Mammary epithelial cell (primary cell): ENCODE measurements around the gene RBPJ.

Source experiments
- EZH2 ChIP-seq: IDR thresholded peaks from 2 replicates; pipeline ENCODE4 v1.6.1; 2012; ENCODE audit warnings: low read length, inconsistent platforms, borderline replicate concordance
- TF ChIP-seq, protein P1 (sequence below), 2 donors: IDR thresholded peaks in 1 of 2; conservative IDR thresholded peaks in 1 of 2; 2 replicates each; pipeline ENCODE4 v1.5.1; 2011 to 2012; ENCODE audit warnings: inconsistent platforms in 2 of 2, low read length in 2 of 2, mild to moderate bottlenecking in 2 of 2, control low read depth in 1 of 2, low read depth in 1 of 2; ENCODE audit not compliant: insufficient read depth in 1 of 2; ENCODE audit errors: extremely low read depth in 1 of 2

DNA sequence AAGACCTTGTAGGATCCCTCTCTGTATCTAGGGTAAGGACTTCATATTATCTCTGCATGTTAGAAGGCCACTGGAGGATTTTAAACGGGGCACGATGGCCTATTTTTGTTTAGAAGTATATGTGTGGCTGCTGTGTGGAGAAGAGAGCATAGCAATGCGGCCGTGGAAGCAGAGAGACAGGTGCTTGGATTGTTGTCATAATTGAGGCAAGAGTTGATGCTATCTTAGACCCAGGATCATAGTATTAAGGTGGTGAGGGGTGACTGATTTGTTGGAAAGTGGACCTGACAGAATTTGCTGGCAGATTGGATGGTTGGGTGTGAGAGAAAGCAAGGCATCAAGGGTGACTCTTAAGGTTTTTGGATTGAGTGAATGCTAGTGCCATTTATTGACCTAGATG is 106.1 kb downstream of the RBPJ start:
- TF ChIP-seq EZH2: no peak
- TF ChIP-seq, protein P1, sequence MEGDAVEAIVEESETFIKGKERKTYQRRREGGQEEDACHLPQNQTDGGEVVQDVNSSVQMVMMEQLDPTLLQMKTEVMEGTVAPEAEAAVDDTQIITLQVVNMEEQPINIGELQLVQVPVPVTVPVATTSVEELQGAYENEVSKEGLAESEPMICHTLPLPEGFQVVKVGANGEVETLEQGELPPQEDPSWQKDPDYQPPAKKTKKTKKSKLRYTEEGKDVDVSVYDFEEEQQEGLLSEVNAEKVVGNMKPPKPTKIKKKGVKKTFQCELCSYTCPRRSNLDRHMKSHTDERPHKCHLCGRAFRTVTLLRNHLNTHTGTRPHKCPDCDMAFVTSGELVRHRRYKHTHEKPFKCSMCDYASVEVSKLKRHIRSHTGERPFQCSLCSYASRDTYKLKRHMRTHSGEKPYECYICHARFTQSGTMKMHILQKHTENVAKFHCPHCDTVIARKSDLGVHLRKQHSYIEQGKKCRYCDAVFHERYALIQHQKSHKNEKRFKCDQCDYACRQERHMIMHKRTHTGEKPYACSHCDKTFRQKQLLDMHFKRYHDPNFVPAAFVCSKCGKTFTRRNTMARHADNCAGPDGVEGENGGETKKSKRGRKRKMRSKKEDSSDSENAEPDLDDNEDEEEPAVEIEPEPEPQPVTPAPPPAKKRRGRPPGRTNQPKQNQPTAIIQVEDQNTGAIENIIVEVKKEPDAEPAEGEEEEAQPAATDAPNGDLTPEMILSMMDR (conservative IDR thresholded peaks at IDR 0.05 in 1 of 2, IDR thresholded peaks at IDR 0.05 in 1 of 2; ENCODE audit: extremely low read depth in 1 of 2, insufficient read depth in 1 of 2, low read depth in 1 of 2, low read length in 2 of 2): no peak
